GM19025 (cell line): ENCODE results near the gene PCGF5.
"Not testable (repeated sequence)": the region's sequence is repeated elsewhere in the genome, so short reads cannot be mapped to it uniquely, and the experiment has no call there.

Experiments used
- ATAC-seq: cut with Tn5 transposase; IDR thresholded peaks from one replicate; pipeline ENCODE4 v1.9.1; 2021; ENCODE audit warnings: mild to moderate bottlenecking, low read depth, moderate library complexity; ENCODE audit not compliant: unreplicated experiment

The PCGF5 gene

GRCh38 chr10:91208642-91209041 lies 11.8 kb upstream of the PCGF5 start:
- no peak for ATAC-seq

DNA sequence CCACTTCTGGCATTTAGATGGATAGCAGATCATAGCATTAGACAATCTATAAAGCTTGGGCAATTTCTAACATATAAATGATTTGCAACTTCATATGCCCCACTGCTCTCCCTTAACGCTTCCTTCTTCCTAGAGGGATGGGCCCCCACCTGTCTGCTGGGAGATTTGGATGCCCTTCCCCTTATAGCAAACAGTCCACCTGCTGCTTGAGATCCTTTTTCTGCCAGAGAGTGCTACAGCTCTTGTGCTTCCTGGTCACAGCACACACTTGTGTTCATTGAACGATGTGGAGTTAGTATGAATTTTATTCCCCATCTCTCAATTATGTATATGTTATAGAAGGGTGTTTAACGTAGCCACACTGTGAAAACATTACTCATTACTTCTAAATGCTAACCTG lies 10.4 kb upstream of the PCGF5 start:
- ATAC-seq: peak; percentile 4

- ATAC-seq: peak; percentile 73
Measured at GRCh38 chr10:91210435-91210834, 10.0 kb upstream of the PCGF5 start.

DNA sequence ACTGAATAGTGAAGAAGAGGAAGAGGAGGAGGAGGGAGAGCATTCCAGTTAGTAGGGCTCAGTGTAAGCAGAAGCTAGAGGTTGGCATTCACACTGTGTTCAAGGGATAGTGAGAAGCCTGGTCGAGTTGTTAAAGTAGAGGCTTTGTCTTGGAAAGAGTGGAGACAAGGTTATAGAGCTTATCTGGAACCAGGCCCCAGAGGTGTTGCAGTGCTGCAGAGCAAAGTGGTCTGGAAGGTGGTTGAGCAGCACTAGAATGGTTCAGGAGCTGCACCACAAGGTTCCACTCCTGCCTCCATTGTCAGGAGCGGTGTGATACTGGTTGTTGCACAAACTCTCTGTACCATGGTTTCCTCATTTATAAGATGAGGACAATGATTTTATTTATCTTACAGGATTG lies 8.8 kb upstream of the PCGF5 start:
- no peak for ATAC-seq

- ATAC-seq: no peak
Measured at GRCh38 chr10:91214911-91215310, 5.6 kb upstream of the PCGF5 start.

DNA sequence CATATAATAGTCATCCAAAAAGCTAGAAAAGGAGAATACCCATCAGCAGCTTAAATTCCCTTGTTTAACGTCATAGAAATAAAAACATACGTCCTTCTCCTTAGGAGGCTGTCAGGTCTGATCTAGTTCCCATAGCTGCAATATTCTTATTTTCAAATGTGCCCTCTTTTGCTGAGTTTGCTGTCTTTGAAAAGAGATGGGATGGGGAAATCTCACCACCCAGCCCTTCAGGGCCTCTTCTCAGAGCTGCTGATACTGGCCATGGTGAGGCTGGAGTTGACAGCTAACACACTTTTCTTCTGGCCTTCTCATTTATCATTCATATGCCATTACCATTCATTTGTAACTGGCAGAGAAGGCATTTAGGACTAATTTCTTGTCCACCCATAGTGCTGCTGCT lies 5.1 kb upstream of the PCGF5 start:
- no peak for ATAC-seq

DNA sequence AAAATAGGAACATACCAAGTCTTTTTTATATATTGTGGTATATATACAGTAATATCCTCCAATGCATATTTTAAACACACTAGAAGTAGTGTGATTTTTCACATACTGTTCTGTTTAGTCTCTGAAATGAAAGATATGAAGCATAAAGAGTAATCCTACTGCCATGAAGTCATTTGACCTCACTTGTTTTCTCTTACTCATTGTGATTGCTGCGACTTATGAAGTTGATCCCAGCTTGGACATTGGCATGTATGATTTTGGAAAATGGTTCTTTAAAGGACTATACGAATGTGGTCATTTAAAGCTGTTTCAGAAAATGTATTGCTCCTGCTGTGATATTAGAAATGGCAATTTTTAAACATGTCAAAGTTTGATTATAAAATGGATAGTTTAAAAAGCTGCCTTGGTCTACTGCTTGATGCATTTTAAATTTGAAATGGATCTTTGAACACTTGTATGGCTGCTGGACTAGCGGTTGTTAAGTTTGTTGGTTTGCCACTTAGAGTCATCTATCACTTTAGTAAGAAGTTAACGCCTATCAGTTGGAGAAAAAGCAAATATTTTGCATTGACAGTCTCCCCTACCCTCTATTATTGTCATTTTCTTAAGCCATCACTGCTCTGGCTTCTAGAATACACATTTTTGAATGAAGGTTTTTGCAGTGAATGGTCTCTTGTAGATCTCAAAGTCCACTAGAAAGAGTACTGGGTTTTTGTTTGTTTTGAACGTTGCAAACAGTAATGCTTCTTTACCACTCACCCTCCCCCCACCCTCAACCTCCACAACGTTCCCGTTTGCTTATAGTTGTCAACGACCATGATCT lies 881 bp upstream of the PCGF5 start:
- no peak for ATAC-seq

GRCh38 chr10:91220954-91221675 lies 652 bp downstream of the PCGF5 start:
- peak; percentile 27 for ATAC-seq

DNA sequence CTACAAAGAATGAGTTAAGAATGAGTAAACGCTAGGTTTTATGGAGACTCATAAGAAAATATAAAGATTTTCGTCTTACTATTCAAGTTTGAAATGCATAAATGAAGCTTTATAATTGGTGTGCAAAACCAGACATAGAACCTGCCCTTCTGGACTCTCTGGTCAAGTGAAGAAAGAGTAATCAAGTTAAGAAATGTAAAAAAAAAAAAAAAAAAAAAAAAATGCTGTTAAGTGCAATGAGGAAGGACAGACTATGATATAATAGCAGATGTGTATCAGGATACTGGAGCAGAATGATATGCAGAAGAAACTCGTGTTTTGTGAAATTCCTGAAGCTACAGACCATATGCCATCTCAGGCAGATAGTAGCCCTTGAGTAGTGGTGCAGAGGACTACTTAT lies 5.6 kb downstream of the PCGF5 start:
- no peak for ATAC-seq

- ATAC-seq: no peak
Measured at GRCh38 chr10:91227576-91227975, 7.1 kb downstream of the PCGF5 start.

DNA sequence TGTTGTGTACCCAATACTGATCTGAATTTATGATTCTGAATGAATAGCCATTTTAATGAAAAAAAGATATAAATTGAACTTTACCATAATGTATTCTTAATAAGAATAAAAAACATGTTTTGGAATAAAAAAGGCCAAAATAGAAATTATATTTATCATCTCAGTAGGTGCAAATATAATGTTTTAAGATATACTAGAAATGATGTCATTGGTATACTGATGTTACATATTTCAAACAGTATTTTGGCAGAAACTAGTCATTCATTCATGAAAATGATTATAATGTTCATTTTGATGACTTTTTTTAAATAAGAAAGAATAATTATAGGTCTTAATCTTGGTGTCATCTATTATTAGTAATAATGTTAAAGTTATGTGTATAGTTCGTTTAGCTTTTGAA lies 9.2 kb downstream of the PCGF5 start:
- no peak for ATAC-seq

GRCh38 chr10:91238191-91238590 lies 17.7 kb downstream of the PCGF5 start:
- ATAC-seq: no peak

DNA sequence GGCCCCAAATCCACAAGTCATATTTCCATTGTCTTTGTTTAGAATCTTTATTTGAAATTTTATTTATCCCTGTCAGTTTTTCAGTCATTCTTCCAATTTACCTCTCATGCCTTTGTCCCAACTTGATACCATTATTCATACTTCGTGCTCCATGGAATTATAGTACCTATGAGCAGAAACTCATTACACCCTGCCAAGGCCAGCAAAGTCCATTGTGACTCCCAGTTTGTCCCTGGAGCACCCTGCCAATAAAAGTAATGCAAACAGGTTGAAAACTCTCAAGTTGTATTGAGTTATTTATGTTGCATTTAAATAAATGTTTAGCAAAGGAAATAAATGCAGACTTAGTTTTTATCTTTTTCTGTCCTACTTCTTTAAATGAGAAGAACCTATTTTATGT lies 19.3 kb downstream of the PCGF5 start:
- ATAC-seq: no peak

- no peak for ATAC-seq
Measured at GRCh38 chr10:91242940-91243339, 22.5 kb downstream of the PCGF5 start.

- ATAC-seq: no peak
Measured at GRCh38 chr10:91247360-91248111, 27.1 kb downstream of the PCGF5 start.

- no peak for ATAC-seq
Measured at GRCh38 chr10:91249700-91250099, 29.2 kb downstream of the PCGF5 start.

DNA sequence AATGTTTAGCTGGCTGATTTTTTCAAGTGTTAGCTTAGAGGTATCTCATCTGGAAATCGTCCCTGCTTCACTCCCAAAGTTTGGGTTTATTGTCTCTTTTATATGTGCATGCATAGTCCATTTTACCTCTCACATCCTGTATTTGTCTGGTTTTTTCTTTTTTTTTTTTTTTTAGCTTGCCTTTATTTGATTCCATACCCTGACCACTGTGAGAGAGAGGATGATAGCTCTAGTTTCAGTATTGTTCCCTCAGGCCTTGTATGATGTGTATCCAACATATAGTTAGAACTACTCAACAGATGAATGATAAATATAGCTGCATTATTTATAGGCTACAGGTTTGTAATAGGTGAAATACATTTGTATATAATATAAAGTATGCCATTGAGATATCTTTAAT lies 29.9 kb downstream of the PCGF5 start:
- no peak for ATAC-seq

- ATAC-seq: no peak
Measured at GRCh38 chr10:91251430-91252056, 31.1 kb downstream of the PCGF5 start.

GRCh38 chr10:91253300-91253699 lies 32.8 kb downstream of the PCGF5 start:
- no peak for ATAC-seq

DNA sequence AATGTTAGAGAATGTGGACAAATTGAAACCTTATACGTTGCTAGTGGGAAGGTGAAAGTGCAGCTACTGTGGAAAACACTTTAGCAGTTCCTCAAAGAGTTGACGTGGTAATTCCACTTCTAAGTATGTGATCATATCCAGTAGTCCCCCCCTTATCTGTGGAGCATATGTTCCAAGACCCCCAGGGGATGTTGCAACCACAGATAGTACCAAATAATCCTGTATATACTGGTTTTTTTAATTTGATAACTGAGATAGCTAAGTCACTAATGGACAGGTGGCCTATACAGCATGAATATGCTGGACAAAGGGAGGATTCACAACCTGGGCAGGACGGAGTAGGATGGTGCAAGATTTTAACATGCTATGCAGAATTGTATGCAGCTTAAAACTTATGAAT lies 36.8 kb downstream of the PCGF5 start:
- no peak for ATAC-seq

- ATAC-seq: not testable (repeated sequence)
Measured at GRCh38 chr10:91260417-91260816, 40.0 kb downstream of the PCGF5 start.
